ENCODE results near the gene INF2.
"Not testable (repeated sequence)": the region's sequence is repeated elsewhere in the genome, so short reads cannot be mapped to it uniquely, and the experiment has no call there.

Gene INF2

GRCh38 chr14:104661086-104661485 is 28.3 kb upstream of the INF2 start:
- TF ChIP-seq, protein P1, sequence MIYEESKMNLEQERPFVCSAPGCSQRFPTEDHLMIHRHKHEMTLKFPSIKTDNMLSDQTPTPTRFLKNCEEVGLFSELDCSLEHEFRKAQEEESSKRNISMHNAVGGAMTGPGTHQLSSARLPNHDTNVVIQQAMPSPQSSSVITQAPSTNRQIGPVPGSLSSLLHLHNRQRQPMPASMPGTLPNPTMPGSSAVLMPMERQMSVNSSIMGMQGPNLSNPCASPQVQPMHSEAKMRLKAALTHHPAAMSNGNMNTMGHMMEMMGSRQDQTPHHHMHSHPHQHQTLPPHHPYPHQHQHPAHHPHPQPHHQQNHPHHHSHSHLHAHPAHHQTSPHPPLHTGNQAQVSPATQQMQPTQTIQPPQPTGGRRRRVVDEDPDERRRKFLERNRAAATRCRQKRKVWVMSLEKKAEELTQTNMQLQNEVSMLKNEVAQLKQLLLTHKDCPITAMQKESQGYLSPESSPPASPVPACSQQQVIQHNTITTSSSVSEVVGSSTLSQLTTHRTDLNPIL (CRISPR knock-in tag; IDR thresholded peaks at IDR 0.05; ENCODE audit: low read depth): no peak
- TF ChIP-seq RARB (CRISPR knock-in tag; IDR thresholded peaks at IDR 0.05) (no peak), TCF4 (CRISPR knock-in tag; IDR thresholded peaks at IDR 0.05; ENCODE audit: borderline replicate concordance) (no peak), ZFP3 (CRISPR knock-in tag; IDR thresholded peaks at IDR 0.05) (no peak), CSDC2 (CRISPR knock-in tag; IDR thresholded peaks at IDR 0.05) (no peak), TSHZ2 (CRISPR knock-in tag; IDR thresholded peaks at IDR 0.05) (no peak), BACH2 (CRISPR knock-in tag; IDR thresholded peaks at IDR 0.05; ENCODE audit: borderline replicate concordance) (no peak), TOX (CRISPR knock-in tag; IDR thresholded peaks at IDR 0.05; ENCODE audit: borderline replicate concordance) (no peak), OSR1 (CRISPR knock-in tag; IDR thresholded peaks at IDR 0.05) (no peak), ARNTL (CRISPR knock-in tag; IDR thresholded peaks at IDR 0.05; ENCODE audit: borderline replicate concordance, low read depth) (no peak), ESRRG (CRISPR knock-in tag; IDR thresholded peaks at IDR 0.05) (no peak), SNAI2 (CRISPR knock-in tag; IDR thresholded peaks at IDR 0.05) (no peak), CSRNP3 (CRISPR knock-in tag; IDR thresholded peaks at IDR 0.05) (no peak), ZNF565 (CRISPR knock-in tag; conservative IDR thresholded peaks at IDR 0.05; ENCODE audit: low read depth) (no peak), ZNF8 (CRISPR knock-in tag; IDR thresholded peaks at IDR 0.05) (no peak)
- no peak for ATAC-seq

GRCh38 chr14:104661528-104662157 is 27.8 kb upstream of the INF2 start:
- ATAC-seq: not testable (repeated sequence)

DNA sequence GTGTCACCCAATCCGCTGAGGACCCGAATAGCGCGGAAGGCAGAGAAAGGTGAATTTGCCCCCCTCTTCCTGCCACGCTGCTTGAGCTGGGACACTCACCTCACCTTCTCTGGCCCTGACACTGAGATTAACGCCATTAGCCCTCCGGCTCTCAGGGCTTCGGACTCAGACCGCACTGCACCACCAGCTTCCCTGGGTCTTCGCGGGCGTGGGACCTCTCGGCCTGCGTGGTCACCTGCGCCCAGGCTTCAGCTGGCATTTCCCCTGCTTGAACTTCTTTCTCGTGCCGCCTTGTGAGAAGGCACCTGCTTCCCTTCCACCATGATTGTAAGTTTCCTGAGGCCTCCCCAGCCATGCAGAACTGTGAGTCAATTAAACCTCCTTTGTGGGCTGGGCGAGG is 26.9 kb upstream of the INF2 start:
- not testable (repeated sequence) for ATAC-seq

DNA sequence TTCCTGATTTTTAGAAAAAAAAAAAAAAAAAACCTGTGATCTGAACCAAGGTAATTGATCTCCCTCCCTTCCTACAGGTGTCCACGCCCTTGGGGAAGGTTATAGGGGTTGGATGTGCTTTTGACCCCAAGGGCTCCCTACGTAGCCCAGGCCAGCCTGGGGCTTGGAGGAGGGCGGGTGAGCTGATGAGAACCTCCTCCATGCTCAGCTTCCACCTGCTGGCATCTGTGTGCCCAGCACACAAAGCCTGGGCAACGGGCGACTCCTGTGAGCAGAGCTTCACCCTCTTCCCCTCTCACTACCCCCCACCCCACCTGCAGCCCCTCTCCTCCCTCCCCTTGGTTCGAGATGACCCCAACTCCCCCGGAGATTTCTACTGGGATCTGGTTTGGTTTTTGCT is 25.3 kb upstream of the INF2 start:
- no peak for ATAC-seq
- TF ChIP-seq GLIS3 (CRISPR knock-in tag; IDR thresholded peaks at IDR 0.05): no peak
- no peak for TF ChIP-seq TSHZ2 (CRISPR knock-in tag; IDR thresholded peaks at IDR 0.05)
- TF ChIP-seq TOX (CRISPR knock-in tag; IDR thresholded peaks at IDR 0.05; ENCODE audit: borderline replicate concordance): no peak
- no peak for TF ChIP-seq ESRRG (CRISPR knock-in tag; IDR thresholded peaks at IDR 0.05)
- no peak for TF ChIP-seq OSR1 (CRISPR knock-in tag; IDR thresholded peaks at IDR 0.05)
- no peak for TF ChIP-seq ZFP30 (CRISPR knock-in tag; IDR thresholded peaks at IDR 0.05)

DNA sequence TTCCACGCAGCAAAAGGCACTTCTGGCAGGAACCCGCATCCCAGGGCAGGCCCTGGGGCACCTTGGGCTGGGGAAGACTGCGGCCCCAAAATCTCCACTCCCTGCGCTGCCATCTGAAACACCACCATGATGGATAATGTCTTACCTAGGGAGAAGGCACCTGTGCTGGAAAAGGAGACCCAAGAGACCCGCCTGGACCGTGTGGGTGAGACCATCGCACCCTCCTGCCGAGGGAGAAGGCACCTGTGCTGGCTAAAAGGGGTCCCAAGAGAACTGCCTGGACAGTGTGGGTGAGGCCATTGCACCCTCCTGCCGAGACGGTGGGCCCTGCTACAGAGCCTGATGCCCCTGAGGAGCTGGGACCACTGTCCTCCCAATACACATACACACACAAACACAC is 24.8 kb upstream of the INF2 start:
- ATAC-seq: no peak
- TF ChIP-seq TCF4 (CRISPR knock-in tag; IDR thresholded peaks at IDR 0.05; ENCODE audit: borderline replicate concordance) (no peak), CSRNP3 (CRISPR knock-in tag; IDR thresholded peaks at IDR 0.05) (no peak), ESRRG (CRISPR knock-in tag; IDR thresholded peaks at IDR 0.05) (no peak)
- TF ChIP-seq, protein P1 (CRISPR knock-in tag; IDR thresholded peaks at IDR 0.05; ENCODE audit: low read depth): no peak

All from SK-N-SH treated with all-trans-retinoic acid at 6 μM for 48 hours (cell line).